NT2/D1 (cell line): ENCODE data around the gene ATL3.
"Not testable (repeated sequence)": the region's sequence is repeated elsewhere in the genome, so short reads cannot be mapped to it uniquely, and the experiment has no call there.

Experiments used
- DNase-seq: peaks from one replicate; pipeline ENCODE4 v3.0.0-alpha.2; 2011; ENCODE audit warnings: low read depth, low spot score
- H3K27me3 ChIP-seq: 2 replicates; pipeline ENCODE4 v1.6.0; 2011; ENCODE audit warnings: mild to moderate bottlenecking; ENCODE audit not compliant: insufficient read length, insufficient read depth
- H3K36me3 ChIP-seq: 2 replicates; pipeline ENCODE4 v1.6.1; 2011; ENCODE audit warnings: mild to moderate bottlenecking, low read length, mixed read lengths; ENCODE audit not compliant: insufficient read depth, insufficient read length
- H3K4me1 ChIP-seq: 2 replicates; pipeline ENCODE4 v1.5.1; 2011; ENCODE audit not compliant: insufficient read depth, insufficient read length
- H3K4me3 ChIP-seq: 2 replicates; pipeline ENCODE4 v1.5.1; 2011; ENCODE audit warnings: low read depth; ENCODE audit not compliant: insufficient read length
- H3K9ac ChIP-seq: 2 replicates; pipeline ENCODE4 v1.6.0; 2011; ENCODE audit warnings: low read depth; ENCODE audit not compliant: insufficient read length
- H3K9me3 ChIP-seq: 2 replicates; pipeline ENCODE4 v1.5.1; 2011; ENCODE audit warnings: mild to moderate bottlenecking, low read length; ENCODE audit not compliant: insufficient read depth
- SUZ12 ChIP-seq: IDR thresholded peaks from 2 replicates; pipeline ENCODE4 v1.6.1; 2011; ENCODE audit not compliant: insufficient read length, insufficient read depth; ENCODE audit errors: extremely low read depth
- YY1 ChIP-seq: IDR thresholded peaks from 2 replicates; pipeline ENCODE4 v1.6.1; 2011; ENCODE audit not compliant: insufficient read length, insufficient read depth
- ZNF274 ChIP-seq: IDR thresholded peaks from 2 replicates; pipeline ENCODE4 v1.6.1; 2011; ENCODE audit warnings: mild to moderate bottlenecking, low read depth, low read length

Gene ATL3

DNA sequence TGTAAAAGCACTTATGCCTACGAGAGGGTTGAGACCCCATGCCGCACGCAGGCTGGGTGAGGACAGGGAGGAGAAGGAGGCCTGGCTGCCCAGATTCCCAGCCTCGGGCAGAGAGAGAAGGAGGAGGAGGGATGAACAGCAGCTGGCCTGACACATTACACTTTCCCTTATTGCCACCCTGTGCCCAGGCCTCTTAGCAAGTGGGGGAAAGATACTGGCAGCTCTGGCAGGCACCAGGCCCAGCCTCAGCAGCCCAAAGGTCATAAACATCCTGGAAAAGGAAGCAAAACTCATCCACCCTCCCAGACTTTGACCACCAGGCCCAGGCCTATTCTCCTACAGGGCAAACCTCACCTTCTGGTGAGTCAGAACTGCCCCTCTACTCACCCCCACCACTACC is 61.6 kb downstream of the ATL3 start:
- no peak for DNase-seq
- H3K9me3 ChIP-seq: no peaks in the 10 kb centered on the region
- no peaks in the 10 kb centered on the region for H3K36me3 ChIP-seq
- H3K9ac ChIP-seq: no peak overlapping the region
- H3K27me3 ChIP-seq: peaks cover 49% of the 10 kb centered on the region
- TF ChIP-seq SUZ12 (no peak), ZNF274 (no peak)
- peaks cover 11% of the 10 kb centered on the region for H3K4me1 ChIP-seq
- no peak overlapping the region for H3K4me3 ChIP-seq

DNA sequence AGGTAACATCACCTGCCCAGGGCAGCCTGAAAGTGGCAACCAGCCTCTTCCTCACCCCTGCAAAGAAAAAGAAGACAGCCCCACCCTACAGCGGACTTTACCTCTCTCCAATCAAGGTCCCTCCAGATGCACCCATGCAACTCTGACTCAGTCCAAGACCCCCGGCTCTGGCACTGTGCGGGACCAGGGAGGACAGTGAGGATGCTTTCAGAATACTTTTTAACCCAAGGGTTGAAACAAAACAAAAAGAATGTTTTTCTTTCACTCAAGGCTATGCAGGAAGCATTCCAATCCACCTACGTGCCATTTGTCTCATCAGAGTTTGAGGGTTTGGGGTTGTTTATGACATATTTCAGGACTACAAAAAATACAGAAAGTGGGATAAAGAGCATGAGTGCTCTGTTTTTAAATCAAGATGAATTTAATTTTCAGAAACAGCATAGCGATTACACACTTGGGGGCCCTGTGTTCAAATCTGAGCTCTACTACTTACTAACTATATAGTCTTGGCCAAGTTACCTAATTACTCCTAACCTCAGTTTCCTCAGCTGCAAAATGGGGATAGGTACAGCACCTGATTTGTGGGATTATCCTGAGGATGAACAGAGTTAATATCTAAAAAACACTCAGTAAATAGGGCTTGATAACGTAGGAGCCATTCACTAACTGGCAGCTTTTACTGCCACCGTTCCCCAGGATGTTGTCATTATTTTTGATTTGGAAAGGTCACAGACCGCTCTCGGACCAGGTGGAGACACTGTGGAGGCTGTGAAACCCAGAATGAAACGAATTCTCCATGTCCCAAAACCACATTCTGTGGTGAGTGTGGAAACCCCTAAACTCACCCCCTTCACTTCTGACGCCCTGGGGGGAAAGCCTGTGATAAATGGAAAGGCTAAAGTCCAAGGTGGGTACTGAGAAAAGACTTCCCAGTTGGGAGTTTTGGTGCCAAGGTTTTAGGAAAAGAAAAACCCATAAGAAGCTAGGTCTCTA is 62.5 kb downstream of the ATL3 start:
- peaks cover 42% of the 10 kb centered on the region for H3K27me3 ChIP-seq
- no peak overlapping the region for H3K4me3 ChIP-seq
- no peak for DNase-seq
- no peaks in the 10 kb centered on the region for H3K36me3 ChIP-seq
- no peaks in the 10 kb centered on the region for H3K9me3 ChIP-seq
- H3K4me1 ChIP-seq: peaks cover 11% of the 10 kb centered on the region
- TF ChIP-seq SUZ12 (no peak), YY1 (no peak), ZNF274 (no peak)
- H3K9ac ChIP-seq: no peak overlapping the region

DNA sequence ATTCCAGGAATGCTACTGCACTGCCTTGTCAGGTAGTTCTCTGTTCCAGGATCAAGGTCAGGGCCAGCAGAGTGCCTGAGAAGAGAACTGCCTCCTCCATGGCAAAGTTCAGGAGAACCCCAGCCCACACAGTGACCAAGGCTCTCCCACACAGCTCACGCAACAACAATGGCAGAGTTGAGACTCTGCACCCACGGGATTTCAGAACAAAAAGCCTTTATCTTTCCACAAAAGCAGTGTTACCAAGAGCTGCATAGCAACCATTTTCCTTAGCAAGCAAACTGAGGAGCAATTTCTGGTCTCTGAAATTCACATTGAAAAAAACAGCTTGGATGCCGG is 68.0 kb downstream of the ATL3 start:
- Histone ChIP-seq H3K4me3 (no peak overlapping the region), H3K27me3 (no peaks in the 10 kb centered on the region), H3K9ac (no peak overlapping the region), H3K4me1 (peaks cover 3% of the 10 kb centered on the region), H3K9me3 (no peaks in the 10 kb centered on the region), H3K36me3 (no peaks in the 10 kb centered on the region)
- no peak for TF ChIP-seq ZNF274
- TF ChIP-seq YY1: no peak
- no peak for TF ChIP-seq SUZ12
- DNase-seq: no peak

DNA sequence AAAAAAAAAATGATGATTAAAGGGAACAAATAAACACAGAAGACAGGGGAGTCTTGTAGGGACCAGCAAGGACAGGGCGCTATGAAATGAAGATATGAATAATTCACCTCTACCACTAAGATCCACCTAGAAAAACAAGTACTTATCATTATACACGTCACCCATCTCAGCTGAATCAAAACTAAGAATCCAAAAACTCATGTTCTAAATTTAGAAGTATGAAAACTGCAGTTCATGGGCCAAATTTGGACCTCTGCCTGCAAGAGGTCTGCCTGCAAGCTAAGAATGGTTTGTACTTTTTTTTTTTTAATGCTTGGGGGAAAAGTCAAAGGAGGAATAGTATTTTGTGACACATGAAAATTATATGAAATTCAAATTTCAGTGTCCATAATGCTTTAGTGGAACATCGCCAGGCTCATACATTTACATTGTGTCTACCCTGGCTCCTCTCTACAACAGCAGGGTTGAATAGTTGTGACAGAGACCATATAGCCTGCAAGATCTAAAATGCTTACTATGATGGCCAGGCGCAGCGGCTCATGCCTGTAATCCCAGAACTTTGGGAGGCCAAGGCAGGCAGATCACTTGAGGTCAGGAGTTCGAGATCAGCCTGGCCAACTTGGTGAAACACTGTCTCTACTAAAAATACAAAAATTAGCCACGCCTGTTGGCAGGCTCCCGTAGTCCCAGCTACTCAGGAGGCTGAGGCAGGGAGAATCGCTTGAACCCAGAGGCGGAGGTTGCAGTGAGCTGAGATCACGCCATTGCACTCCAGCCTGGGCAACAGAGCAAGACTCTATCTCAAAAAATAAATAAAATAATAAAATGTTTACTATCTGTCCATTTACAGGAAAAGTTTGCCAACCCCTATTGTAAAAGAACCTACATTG is 68.6 kb downstream of the ATL3 start:
- not testable (repeated sequence) for H3K9ac ChIP-seq, H3K4me3 ChIP-seq, DNase-seq, H3K36me3 ChIP-seq, H3K27me3 ChIP-seq, H3K9me3 ChIP-seq, H3K4me1 ChIP-seq

DNA sequence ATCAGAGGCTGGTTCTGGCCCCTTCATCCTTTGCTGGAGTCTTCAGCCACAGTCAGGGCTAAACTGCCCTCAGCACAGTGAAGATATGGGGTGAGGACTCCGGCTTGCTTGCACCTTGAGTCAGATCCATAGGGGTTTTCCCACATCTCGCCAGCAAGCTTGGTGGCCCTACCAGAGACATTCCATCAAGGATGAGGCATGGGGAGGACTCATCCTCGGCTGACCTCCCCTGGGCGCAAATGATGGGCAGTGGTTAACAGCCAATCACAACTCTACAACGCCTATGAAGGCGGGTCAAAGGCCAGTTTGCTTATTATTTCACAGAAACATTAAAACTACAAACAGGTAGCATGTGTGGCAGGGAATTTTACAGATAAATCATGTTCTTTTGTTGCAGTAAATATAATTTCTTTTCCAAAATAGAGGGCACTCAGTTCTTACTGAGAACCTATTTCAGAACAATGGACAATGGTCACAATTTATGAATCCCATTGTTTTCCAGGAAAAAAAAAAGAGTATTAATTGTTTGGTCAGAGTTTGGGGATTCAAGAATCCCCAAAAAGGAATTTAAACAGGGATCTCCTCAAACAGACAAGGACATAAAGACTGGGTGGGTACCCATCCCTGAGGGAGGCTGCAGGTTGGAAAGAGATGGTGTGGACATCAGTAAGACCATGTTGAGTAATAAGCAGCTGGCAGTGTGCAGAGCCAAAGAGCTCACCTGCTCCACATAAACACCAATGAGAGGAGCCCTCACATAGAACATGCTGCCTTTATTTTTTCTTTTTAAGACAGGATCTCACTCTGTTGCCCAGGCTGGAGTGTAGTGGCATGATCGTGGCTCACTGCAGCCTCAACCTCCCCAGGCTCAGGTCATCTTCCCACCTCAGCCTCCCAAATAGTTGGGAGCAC is 71.7 kb downstream of the ATL3 start:
- H3K27me3 ChIP-seq: no peaks in the 10 kb centered on the region
- TF ChIP-seq YY1: no peak
- TF ChIP-seq SUZ12: no peak
- no peak for TF ChIP-seq ZNF274
- no peak overlapping the region for H3K4me3 ChIP-seq
- DNase-seq: no peak
- H3K9ac ChIP-seq: no peak overlapping the region
- H3K4me1 ChIP-seq: no peaks in the 10 kb centered on the region
- no peaks in the 10 kb centered on the region for H3K36me3 ChIP-seq
- no peaks in the 10 kb centered on the region for H3K9me3 ChIP-seq

DNA sequence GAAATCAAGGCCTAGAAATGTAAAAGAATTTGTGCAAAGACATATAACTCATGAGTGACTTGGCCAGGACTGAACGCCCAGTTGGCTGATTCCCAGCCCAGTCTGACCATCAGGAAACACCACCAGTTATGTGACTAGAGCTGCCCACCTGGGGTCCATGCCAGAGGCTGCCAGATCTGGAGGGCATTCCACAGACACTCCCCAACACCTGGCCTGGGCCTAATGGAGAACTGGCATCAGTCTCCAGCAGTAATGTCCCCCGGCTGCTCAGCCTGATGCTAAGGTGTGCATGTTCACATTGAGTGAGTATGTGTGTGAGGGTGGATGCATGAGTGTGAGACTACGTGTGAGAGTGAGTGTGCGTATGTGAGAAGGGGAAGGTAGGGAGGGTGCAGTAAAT is 72.6 kb downstream of the ATL3 start:
- no peaks in the 10 kb centered on the region for H3K9me3 ChIP-seq
- no peak overlapping the region for H3K9ac ChIP-seq
- no peaks in the 10 kb centered on the region for H3K36me3 ChIP-seq
- no peak for DNase-seq
- H3K4me3 ChIP-seq: no peak overlapping the region
- no peaks in the 10 kb centered on the region for H3K27me3 ChIP-seq
- TF ChIP-seq SUZ12 (no peak), ZNF274 (no peak), YY1 (no peak)
- H3K4me1 ChIP-seq: no peaks in the 10 kb centered on the region

DNA sequence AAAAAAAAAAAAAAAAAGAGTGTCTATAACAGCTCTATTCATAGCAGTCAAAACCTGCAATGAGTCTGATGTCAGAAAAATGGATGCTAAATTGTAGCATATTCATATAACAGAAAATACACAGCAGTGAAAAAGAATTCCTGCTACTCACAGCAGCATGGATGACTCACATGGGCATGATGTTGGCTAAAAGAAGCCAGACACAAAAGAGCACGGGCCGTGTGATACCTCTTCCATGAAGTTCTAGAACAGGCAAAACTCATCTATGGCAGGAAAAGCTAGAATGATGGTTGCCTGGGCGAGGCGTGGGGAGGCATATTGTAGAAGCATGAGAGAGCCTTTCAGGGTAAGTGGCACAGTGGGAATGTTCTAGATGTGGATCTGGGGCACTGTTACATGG is 75.9 kb downstream of the ATL3 start:
- no peaks in the 10 kb centered on the region for H3K36me3 ChIP-seq

More for the DNA sequence above, 75.9 kb downstream of the ATL3 start:
- Histone ChIP-seq H3K9me3 (no peaks in the 10 kb centered on the region), H3K27me3 (no peaks in the 10 kb centered on the region), H3K9ac (no peak overlapping the region), H3K4me3 (no peak overlapping the region), H3K4me1 (no peaks in the 10 kb centered on the region)
- no peak for DNase-seq
- TF ChIP-seq SUZ12 (no peak), ZNF274 (no peak), YY1 (no peak)
